ENCODE results near the gene DACH2.

The DACH2 gene

DNA sequence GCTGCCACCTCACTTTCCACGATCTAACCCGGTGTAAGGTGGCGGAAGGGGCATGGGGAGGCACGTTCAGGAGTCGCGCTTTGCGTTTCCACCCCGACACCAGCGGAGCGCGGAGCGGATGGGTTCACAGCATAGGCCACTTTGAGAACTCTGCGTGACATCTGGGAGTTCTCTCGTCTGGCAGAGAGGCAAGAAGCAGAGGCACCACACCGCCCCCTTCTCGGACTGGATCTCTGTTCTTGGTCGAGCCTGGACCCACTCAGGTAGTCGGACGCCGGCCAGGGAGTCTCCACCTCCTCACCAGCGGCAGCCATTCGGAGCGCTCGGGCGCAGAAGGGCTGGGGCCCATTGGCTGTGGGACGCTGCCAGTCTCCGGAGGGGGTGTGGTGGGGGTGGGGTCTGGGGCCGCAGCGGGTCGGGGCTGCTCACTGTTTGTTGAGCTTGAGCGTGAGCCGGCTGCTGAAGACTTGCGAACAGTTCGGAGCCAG lies at the start of gene DACH2:
Gene DACH2 (plus strand): TSS at position 428 of the 488 bp plus-strand sequence.
- DNase-seq (ENCODE audit: low read depth), result peak; percentile 19
- no peak for TF ChIP-seq CTCF (IDR thresholded peaks at IDR 0.05; ENCODE audit: control insufficient read depth, extremely low read depth, insufficient read depth)
- H3K4me3 ChIP-seq (ENCODE audit: low read depth, low read length), result peak within 1 kb of the TSS; percentile 50

DNA sequence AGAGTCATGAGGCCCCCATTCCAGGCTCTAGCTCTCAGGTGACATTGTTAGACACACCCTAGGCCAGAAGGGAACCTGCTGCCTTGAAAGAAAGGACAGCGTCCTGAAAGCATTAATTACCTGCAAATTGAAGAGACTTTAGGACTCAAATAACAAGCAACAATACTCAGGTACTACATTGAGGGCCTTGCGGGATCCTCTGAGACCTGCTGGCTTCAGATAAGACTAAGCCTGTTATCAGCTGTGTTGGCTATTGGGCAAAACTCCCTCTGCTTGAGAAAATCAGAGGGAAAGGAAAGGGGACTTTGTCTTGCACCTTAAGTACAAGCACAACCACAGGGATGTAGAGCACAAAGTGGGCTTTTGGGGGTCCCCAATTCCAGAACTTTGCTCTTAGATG lies 45.9 kb upstream of the DACH2 start:
- no peak for TF ChIP-seq CTCF (IDR thresholded peaks at IDR 0.05; ENCODE audit: control insufficient read depth, extremely low read depth, insufficient read depth)
- no peak for DNase-seq (ENCODE audit: low read depth)
- no peak overlapping the region for H3K4me3 ChIP-seq (ENCODE audit: low read depth, low read length)

- H3K4me3 ChIP-seq (ENCODE audit: low read depth, low read length), result no peak overlapping the region
- no peak for TF ChIP-seq CTCF (IDR thresholded peaks at IDR 0.05; ENCODE audit: control insufficient read depth, extremely low read depth, insufficient read depth)
- DNase-seq (ENCODE audit: low read depth), result no peak
Observed at GRCh38 chrX:86103061-86103460, 45.2 kb upstream of the DACH2 start.

GRCh38 chrX:86104526-86104925 lies 43.7 kb upstream of the DACH2 start:
- H3K4me3 ChIP-seq (ENCODE audit: low read depth, low read length), result no peak overlapping the region
- DNase-seq (ENCODE audit: low read depth), result no peak
- TF ChIP-seq CTCF (IDR thresholded peaks at IDR 0.05; ENCODE audit: control insufficient read depth, extremely low read depth, insufficient read depth), result no peak

DNA sequence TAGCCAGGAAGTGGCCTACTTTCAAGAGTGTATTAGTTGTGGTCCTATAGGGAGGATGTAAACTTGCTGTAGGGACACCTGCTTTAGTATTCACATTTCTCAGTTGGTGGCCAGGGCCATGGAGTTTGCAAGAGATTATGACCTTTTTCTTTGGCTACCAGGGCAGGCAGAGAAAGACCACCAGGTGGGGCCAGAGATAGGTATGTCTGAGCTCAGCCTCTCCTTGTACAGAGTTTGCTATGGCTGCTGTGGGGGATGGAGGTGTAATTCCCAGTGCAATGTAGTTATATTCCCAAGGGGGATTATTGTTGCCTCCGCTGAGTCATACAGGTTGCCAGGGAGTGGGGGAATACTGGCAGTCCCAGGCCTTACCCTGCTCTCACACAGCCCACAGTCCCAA lies 26.3 kb upstream of the DACH2 start:
- no peak for DNase-seq (ENCODE audit: low read depth)
- H3K4me3 ChIP-seq (ENCODE audit: low read depth, low read length), result no peak overlapping the region
- no peak for TF ChIP-seq CTCF (IDR thresholded peaks at IDR 0.05; ENCODE audit: control insufficient read depth, extremely low read depth, insufficient read depth)

GRCh38 chrX:86133761-86134160 lies 14.5 kb upstream of the DACH2 start:
- no peak overlapping the region for H3K4me3 ChIP-seq (ENCODE audit: low read depth, low read length)
- DNase-seq (ENCODE audit: low read depth), result no peak
- peak; percentile 43 for TF ChIP-seq CTCF (IDR thresholded peaks at IDR 0.05; ENCODE audit: control insufficient read depth, extremely low read depth, insufficient read depth)

DNA sequence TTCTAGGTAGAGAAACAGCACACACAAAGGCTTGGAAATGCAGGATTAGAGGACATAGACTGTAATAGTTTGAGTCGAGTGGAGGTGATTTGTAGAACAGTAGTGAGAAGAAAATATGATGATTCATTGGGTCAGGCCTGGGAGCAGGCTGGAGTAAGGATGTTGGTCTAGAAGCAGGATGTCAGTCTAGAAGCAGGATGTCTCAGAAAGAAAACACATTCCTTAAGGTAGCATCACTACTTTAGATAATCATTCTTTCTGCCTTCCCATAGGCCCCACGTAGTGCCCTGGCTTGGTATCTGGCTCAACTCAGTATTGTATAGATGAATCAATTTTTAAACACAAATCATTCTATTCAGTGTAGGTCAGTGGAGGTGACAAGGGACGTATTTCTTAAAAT lies 11.2 kb upstream of the DACH2 start:
- no peak for DNase-seq (ENCODE audit: low read depth)
- no peak for TF ChIP-seq CTCF (IDR thresholded peaks at IDR 0.05; ENCODE audit: control insufficient read depth, extremely low read depth, insufficient read depth)
- no peak overlapping the region for H3K4me3 ChIP-seq (ENCODE audit: low read depth, low read length)
